Measurements from ENCODE around the gene P4HA1.

P4HA1 gene

GRCh38 chr10:73093922-73094850, 2.5 kb downstream of the P4HA1 start:
- no peak for DNase-seq (ENCODE audit: low read depth)

GRCh38 chr10:73092830-73093229, 3.8 kb downstream of the P4HA1 start:
- DNase-seq (ENCODE audit: low read depth), result no peak

- no peak for DNase-seq (ENCODE audit: low read depth)
These were observed 8.4 kb downstream of the P4HA1 start for GRCh38 chr10:73088304-73088703.

GRCh38 chr10:73086816-73087215, 9.8 kb downstream of the P4HA1 start:
- no peak for DNase-seq (ENCODE audit: low read depth)

- DNase-seq (ENCODE audit: low read depth), result no peak
These were observed 12.5 kb downstream of the P4HA1 start for GRCh38 chr10:73084209-73084608.

GRCh38 chr10:73083221-73083620, 13.4 kb downstream of the P4HA1 start:
- no peak for DNase-seq (ENCODE audit: low read depth)

- no peak for DNase-seq (ENCODE audit: low read depth)
These were observed 16.7 kb downstream of the P4HA1 start for GRCh38 chr10:73079779-73080541.

GRCh38 chr10:73076360-73077183, 20.1 kb downstream of the P4HA1 start:
- no peak for DNase-seq (ENCODE audit: low read depth)

GRCh38 chr10:73075829-73076228, 20.8 kb downstream of the P4HA1 start:
- DNase-seq (ENCODE audit: low read depth), result no peak

GRCh38 chr10:73073627-73074026, 23.0 kb downstream of the P4HA1 start:
- no peak for DNase-seq (ENCODE audit: low read depth)

- DNase-seq (ENCODE audit: low read depth), result no peak
These were observed 31.2 kb downstream of the P4HA1 start for GRCh38 chr10:73065441-73065840.

GRCh38 chr10:73061743-73062142, 34.9 kb downstream of the P4HA1 start:
- DNase-seq (ENCODE audit: low read depth), result no peak

- DNase-seq (ENCODE audit: low read depth), result no peak
These were observed 35.7 kb downstream of the P4HA1 start for GRCh38 chr10:73060738-73061635.

GRCh38 chr10:73060173-73060572, 36.5 kb downstream of the P4HA1 start:
- DNase-seq (ENCODE audit: low read depth), result no peak

- no peak for DNase-seq (ENCODE audit: low read depth)
These were observed 38.5 kb downstream of the P4HA1 start for GRCh38 chr10:73058057-73058591.

GRCh38 chr10:73054286-73054685, 42.4 kb downstream of the P4HA1 start:
- DNase-seq (ENCODE audit: low read depth), result no peak

GRCh38 chr10:73053275-73053674, 43.4 kb downstream of the P4HA1 start:
- no peak for DNase-seq (ENCODE audit: low read depth)

GRCh38 chr10:73044378-73045285, 52.0 kb downstream of the P4HA1 start:
- DNase-seq (ENCODE audit: low read depth), result no peak

GRCh38 chr10:73043766-73044377, 52.8 kb downstream of the P4HA1 start:
- DNase-seq (ENCODE audit: low read depth), result no peak

Measured in stimulated activated CD8-positive, alpha-beta memory T cell treated with anti-CD3 and anti-CD28 coated beads, Interleukin-12 subunit alpha, Interleukin-12 subunit beta, amount 100 ng/mL, for 1 hour (primary cell).